Testis (tissue), 3 donors: ENCODE results near the gene ITGA4. TPM values are rescaled to one million over a fixed set of nuclear protein-coding genes. Genes with fewer than 3 reads are reported as not detected.
"Not testable (repeated sequence)": the region's sequence is repeated elsewhere in the genome, so short reads cannot be mapped to it uniquely, and the experiment has no call there.

Experiments
- DNase-seq: peaks from one replicate; pipeline ENCODE4 v3.0.0-alpha.2; 2019
- H3K27ac ChIP-seq, 2 donors: fragments of 200-600 bp; sonication (generic); one replicate each; pipeline ENCODE4 v1.5.1; 2019
- H3K27me3 ChIP-seq: fragments of 200-600 bp; sonication (generic); one replicate; pipeline ENCODE4 v1.5.1; 2019
- H3K36me3 ChIP-seq: fragments of 200-600 bp; sonication (generic); one replicate; pipeline ENCODE4 v1.5.1; 2017; ENCODE audit warnings: low read depth; ENCODE audit errors: missing control alignments
- H3K4me1 ChIP-seq: fragments of 200-600 bp; sonication (generic); one replicate; pipeline ENCODE4 v1.5.1; 2019
- H3K4me3 ChIP-seq, 2 donors: fragments of 200-600 bp; sonication (generic); one replicate each; pipeline ENCODE4 v1.5.1; 2017 to 2019
- H3K9me3 ChIP-seq: fragments of 200-600 bp; sonication (generic); one replicate; pipeline ENCODE4 v1.5.1; 2017
- POLR2A ChIP-seq: fragments of 450-650 bp; IDR thresholded peaks from one replicate; pipeline ENCODE4 v1.6.1; 2017; ENCODE audit warnings: antibody characterized with exemption, mild to moderate bottlenecking, moderate library complexity
- WGBS, 2 donors: methylation state at CpG; one replicate each; pipeline ENCODE4 v1.1.5; 2018; 5-methylcytosine and 5-hydroxymethylcytosine counted together
- intact Hi-C: fragments of 100-400 bp; cut with DNase I; formaldehyde crosslinking; loops from one replicate; pipeline ENCODE4 v1.15.1; 2023; ENCODE audit warnings: low total_unique reads
- polyA plus RNA-seq: library from polyadenylated mRNA; stranded (reverse); fragments of 350-450 nt; fragmentation: Illumina TruSeq; extraction: RNeasy Lipid Tissue Mini Kit (QIAGEN cat#74804); gene quantifications from one replicate; pipeline ENCODE4 v1.2.3, GENCODE V29; 2014; ENCODE audit warnings: low read depth, low replicate concordance; ENCODE audit not compliant: insufficient read depth
- total RNA-seq, 2 donors: library from RNA; depleted of rRNA; stranded (reverse); fragments of >200 nt; gene quantifications; one replicate each; pipeline ENCODE4 v1.2.3, GENCODE V29; 2016
- TF ChIP-seq, protein P1 (sequence below), 3 experiments: fragments of 450-650 bp in 2 of 3; fragments of 200-600 bp in 1 of 3; sonication (generic) in 1 of 3; IDR thresholded peaks; one replicate each; pipeline ENCODE4 v1.5.1; 2016 to 2019; ENCODE audit warnings: antibody characterized with exemption in 3 of 3, mild to moderate bottlenecking in 2 of 3, moderate library complexity in 1 of 3

The ITGA4 gene
- total and polyA plus RNA-seq, 3 donors from 2014 or later, result 1.6 to 3.8 (median 1.7) TPM

DNA sequence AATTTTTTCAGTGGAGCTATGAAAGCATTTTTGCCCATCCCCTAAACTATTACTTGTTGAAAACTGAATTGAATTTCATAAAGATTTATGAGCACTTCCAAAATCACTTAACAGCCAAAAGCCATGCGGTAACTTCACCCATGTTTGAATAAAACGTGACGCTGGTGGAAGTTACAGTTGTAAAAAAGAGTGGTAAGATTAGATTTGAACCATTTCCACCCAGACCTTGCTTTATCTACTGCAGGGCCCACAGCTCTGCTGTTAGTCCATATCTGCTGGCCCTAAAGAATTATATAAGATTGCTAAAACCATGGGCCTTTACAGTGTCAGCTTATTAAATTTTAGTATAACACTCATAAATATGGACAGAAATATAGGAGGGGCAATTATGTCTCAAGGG is 15.5 kb upstream of the ITGA4 start:
- DNase-seq, result no peak
- Histone ChIP-seq H3K27ac (no peak overlapping the region), H3K36me3 (no peaks in the 10 kb centered on the region), H3K9me3 (no peaks in the 10 kb centered on the region), H3K27me3 (no peaks in the 10 kb centered on the region), H3K4me1 (no peaks in the 10 kb centered on the region), H3K4me3 (no peak overlapping the region)
- intact Hi-C loops, result no loop called here
- WGBS, 2 donors, result 52 to 54% methylated on average over 3 of the region's 3 CpGs
- no peak for TF ChIP-seq POLR2A
- TF ChIP-seq, protein P1, sequence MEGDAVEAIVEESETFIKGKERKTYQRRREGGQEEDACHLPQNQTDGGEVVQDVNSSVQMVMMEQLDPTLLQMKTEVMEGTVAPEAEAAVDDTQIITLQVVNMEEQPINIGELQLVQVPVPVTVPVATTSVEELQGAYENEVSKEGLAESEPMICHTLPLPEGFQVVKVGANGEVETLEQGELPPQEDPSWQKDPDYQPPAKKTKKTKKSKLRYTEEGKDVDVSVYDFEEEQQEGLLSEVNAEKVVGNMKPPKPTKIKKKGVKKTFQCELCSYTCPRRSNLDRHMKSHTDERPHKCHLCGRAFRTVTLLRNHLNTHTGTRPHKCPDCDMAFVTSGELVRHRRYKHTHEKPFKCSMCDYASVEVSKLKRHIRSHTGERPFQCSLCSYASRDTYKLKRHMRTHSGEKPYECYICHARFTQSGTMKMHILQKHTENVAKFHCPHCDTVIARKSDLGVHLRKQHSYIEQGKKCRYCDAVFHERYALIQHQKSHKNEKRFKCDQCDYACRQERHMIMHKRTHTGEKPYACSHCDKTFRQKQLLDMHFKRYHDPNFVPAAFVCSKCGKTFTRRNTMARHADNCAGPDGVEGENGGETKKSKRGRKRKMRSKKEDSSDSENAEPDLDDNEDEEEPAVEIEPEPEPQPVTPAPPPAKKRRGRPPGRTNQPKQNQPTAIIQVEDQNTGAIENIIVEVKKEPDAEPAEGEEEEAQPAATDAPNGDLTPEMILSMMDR (IDR thresholded peaks at IDR 0.05), result no peak

DNA sequence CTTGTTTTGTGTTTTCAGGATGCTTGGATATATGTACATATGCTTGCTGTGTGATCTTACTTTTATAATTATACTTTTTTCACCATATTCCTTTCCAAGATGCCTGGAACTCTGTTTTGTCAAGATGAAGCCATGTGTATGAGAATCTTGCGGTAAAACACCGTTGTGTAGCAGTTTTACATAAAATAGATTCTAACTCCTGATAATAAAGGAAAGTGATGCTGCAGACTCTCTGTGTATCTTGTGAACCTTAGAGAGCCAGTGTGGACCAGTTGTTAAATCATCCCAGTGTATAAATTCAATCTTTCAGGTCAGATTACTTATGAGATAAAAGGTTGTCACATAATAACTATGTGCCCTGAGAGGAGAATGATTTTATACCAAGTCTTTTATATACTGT is 12.5 kb upstream of the ITGA4 start:
- 64 to 77% methylated on average over 2 of the region's 2 CpGs for WGBS, 2 donors
- Histone ChIP-seq H3K4me3 (no peak overlapping the region), H3K27ac (no peak overlapping the region), H3K9me3 (no peaks in the 10 kb centered on the region), H3K27me3 (no peaks in the 10 kb centered on the region), H3K4me1 (no peaks in the 10 kb centered on the region), H3K36me3 (no peaks in the 10 kb centered on the region)
- intact Hi-C loops, result no loop called here
- no peak for DNase-seq
- TF ChIP-seq POLR2A, result no peak
- TF ChIP-seq, protein P1 (IDR thresholded peaks at IDR 0.05), result no peak

DNA sequence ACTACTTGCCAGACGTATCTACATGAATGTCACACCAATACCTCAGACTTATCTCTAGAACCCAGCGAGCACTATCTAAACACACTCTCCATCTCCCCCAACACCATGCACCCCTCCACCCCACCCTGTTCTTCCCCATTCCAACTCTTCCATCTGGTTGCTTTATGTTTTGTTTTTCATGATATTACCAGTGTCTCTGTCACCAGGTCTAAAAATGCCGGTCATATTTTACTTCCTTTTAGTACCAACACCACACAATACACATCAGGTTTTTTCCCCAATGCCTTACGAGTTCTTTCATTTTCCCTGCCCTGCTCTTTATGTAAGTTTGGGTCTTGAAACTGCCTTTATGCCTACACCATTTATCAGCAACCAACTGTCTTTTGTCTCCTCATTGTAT is 10.2 kb upstream of the ITGA4 start:
- no peaks in the 10 kb centered on the region for H3K9me3 ChIP-seq
- H3K4me3 ChIP-seq, result no peak overlapping the region
- H3K36me3 ChIP-seq, result no peaks in the 10 kb centered on the region
- TF ChIP-seq, protein P1 (IDR thresholded peaks at IDR 0.05), result no peak
- no peak overlapping the region for H3K27ac ChIP-seq
- intact Hi-C loops, result no loop called here
- no peaks in the 10 kb centered on the region for H3K27me3 ChIP-seq
- H3K4me1 ChIP-seq, result no peaks in the 10 kb centered on the region
- no peak for DNase-seq
- 71 to 72% methylated on average over 4 of the region's 4 CpGs for WGBS, 2 donors

DNA sequence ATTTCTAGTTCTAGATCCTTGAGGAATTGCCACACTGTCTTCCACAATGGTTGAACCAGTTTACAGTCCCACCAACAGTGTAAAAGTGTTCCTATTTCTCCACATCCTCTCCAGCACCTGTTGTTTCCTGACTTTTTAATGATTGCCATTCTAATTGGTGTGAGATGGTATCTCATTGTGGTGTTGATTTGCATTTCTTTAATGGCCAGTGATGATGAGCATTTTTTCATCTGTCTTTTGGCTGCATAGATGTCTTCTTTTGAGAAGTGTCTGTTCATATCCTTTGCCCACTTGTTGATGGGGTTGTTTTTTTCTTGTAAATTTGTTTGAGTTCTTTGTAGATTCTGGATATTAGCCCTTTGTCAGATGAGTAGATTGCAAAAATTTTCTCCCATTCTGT is 7.9 kb upstream of the ITGA4 start:
- intact Hi-C loops, H3K9me3 ChIP-seq, H3K4me1 ChIP-seq, H3K27me3 ChIP-seq, DNase-seq, H3K4me3 ChIP-seq, H3K36me3 ChIP-seq, H3K27ac ChIP-seq: not testable (repeated sequence)

DNA sequence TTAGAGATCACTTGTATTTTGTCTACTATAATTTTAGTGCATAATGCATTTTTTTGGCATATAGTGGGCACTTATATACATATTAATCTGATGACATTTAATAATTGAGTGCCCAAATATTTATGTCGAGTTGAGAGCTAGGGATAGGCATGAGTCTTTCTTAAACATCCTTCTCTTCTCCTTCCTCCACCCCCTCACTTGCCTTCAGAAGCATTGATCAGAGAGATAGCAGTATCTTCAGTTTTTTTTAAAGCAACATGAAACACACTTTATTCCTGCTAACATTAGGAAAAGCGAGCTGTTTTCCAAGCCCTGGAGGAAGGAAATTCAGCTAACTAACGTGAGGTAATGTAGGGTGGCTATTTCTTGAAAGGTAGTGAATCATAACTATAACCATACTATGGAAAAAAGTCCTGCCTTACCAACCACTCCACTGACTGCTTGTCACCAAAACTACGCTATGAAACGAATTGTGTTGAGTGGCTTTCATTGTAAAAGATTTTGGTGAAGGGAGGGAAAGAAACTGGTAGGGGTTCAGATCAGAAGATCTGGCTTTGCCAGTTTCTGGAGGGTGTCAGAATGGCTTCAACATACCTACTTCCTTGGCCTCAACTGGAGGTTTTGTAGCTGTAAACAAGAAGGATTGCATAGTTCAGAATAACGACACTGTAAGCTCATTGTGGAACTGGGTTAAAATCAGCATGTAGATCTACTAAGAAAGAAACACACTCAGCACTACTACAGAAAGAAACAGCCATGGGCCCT is 2.3 kb upstream of the ITGA4 start:
- H3K9me3 ChIP-seq, result no peaks in the 10 kb centered on the region
- H3K27ac ChIP-seq, result no peak overlapping the region
- TF ChIP-seq, protein P1 (IDR thresholded peaks at IDR 0.05), result no peak
- no peak for TF ChIP-seq POLR2A
- intact Hi-C loops, result no loop called here
- 91 to 93% methylated on average over 6 of the region's 6 CpGs for WGBS, 2 donors
- no peaks in the 10 kb centered on the region for H3K27me3 ChIP-seq
- no peak overlapping the region for H3K4me3 ChIP-seq
- DNase-seq, result no peak
- H3K4me1 ChIP-seq, result no peaks in the 10 kb centered on the region
- no peaks in the 10 kb centered on the region for H3K36me3 ChIP-seq
